ENCODE measurements around the gene PRR16.

PRR16 gene

DNA sequence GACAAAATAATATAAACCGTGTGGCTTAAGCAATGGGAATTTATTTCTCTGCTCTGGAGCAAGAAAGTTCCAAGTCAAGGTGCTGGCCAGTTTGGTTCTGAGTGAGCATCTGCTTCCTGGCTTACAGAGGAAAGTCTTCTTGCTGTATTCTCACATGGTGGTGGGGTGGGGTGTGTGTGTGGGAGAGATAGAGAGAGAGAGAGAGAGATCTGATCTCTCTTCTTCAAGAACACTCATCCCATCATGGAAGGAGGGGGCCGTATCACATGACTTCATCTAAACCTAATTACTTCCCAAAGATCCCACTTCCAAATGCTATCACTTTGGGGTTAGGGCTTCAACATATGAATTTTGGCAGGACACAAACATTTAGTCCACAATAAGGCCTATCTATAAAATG lies 91.2 kb downstream of the PRR16 start:
- Histone ChIP-seq H2AFZ (ENCODE audit: low read depth) (no peak overlapping the region), H3K79me2 (ENCODE audit: insufficient read depth, low read depth) (no peaks in the 10 kb centered on the region), H4K20me1 (ENCODE audit: insufficient read depth) (no peaks in the 10 kb centered on the region), H3K36me3 (ENCODE audit: insufficient read depth) (no peaks in the 10 kb centered on the region), H3K4me1 (ENCODE audit: low read depth, poor library complexity, severe bottlenecking) (no peaks in the 10 kb centered on the region), H3K27ac (no peak overlapping the region), H3K9ac (no peak overlapping the region), H3K27me3 (ENCODE audit: insufficient read depth, low read depth) (no peaks in the 10 kb centered on the region), H3K4me3 (IDR thresholded peaks at IDR 0.05; ENCODE audit: insufficient read depth, low read depth, low read length) (no peak overlapping the region), H3K4me2 (no peak overlapping the region)
- TF ChIP-seq CTCF (conservative IDR thresholded peaks at IDR 0.05; ENCODE audit: low read depth, low read length), result no peak

DNA sequence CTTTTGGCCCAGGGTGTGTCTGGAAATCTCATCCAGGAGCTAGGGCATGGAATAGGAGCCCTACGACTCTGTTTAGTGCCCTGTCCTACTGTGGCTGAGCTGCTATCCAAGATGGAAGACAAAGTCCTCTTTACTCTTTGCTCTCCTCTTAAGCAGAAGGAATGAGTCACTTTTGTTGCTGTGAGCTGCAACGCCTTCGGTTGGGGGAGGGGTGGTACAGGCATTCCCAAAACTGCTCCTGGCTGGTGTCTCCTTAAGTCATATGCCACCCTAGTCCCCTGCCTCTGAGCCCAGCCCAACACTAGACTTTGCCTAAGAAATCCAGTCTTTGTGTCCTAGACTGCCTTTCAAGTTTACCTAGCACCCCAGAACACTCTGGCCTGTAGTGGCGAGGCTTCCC lies 99.9 kb downstream of the PRR16 start:
- Histone ChIP-seq H3K79me2 (ENCODE audit: insufficient read depth, low read depth) (no peaks in the 10 kb centered on the region), H3K4me2 (no peak overlapping the region), H3K27ac (no peak overlapping the region), H3K27me3 (ENCODE audit: insufficient read depth, low read depth) (no peaks in the 10 kb centered on the region), H3K36me3 (ENCODE audit: insufficient read depth) (no peaks in the 10 kb centered on the region), H2AFZ (ENCODE audit: low read depth) (no peak overlapping the region), H3K9ac (no peak overlapping the region), H4K20me1 (ENCODE audit: insufficient read depth) (no peaks in the 10 kb centered on the region), H3K4me1 (ENCODE audit: low read depth, poor library complexity, severe bottlenecking) (no peaks in the 10 kb centered on the region), H3K4me3 (IDR thresholded peaks at IDR 0.05; ENCODE audit: insufficient read depth, low read depth, low read length) (no peak overlapping the region)
- no peak for TF ChIP-seq CTCF (conservative IDR thresholded peaks at IDR 0.05; ENCODE audit: low read depth, low read length)

GRCh38 chr5:120567066-120567465 lies 103.0 kb downstream of the PRR16 start:
- Histone ChIP-seq H4K20me1 (ENCODE audit: insufficient read depth) (no peaks in the 10 kb centered on the region), H3K4me2 (no peak overlapping the region), H3K36me3 (ENCODE audit: insufficient read depth) (no peaks in the 10 kb centered on the region), H3K79me2 (ENCODE audit: insufficient read depth, low read depth) (no peaks in the 10 kb centered on the region), H3K27ac (no peak overlapping the region), H3K4me1 (ENCODE audit: low read depth, poor library complexity, severe bottlenecking) (no peaks in the 10 kb centered on the region), H3K9ac (no peak overlapping the region), H3K27me3 (ENCODE audit: insufficient read depth, low read depth) (no peaks in the 10 kb centered on the region), H2AFZ (ENCODE audit: low read depth) (no peak overlapping the region), H3K4me3 (IDR thresholded peaks at IDR 0.05; ENCODE audit: insufficient read depth, low read depth, low read length) (no peak overlapping the region)
- TF ChIP-seq CTCF (conservative IDR thresholded peaks at IDR 0.05; ENCODE audit: low read depth, low read length), result no peak

DNA sequence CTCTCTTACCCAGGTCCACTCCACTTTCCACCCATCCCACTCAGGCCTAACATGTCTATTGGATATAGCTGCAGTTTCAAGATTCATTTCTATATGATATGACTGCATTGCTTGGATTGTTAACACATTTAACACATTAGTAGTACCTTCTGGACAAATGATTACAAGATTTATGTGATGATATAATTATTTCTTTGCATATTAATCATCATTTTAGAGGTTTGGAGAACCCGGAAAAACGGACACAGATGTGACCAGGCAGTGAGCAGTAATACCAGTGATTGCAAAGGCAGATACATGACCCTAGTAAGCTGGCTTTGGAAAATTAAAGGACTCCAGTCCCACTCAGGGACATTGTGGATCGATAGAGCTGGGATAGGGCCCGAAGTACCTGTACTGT lies 103.8 kb downstream of the PRR16 start:
- TF ChIP-seq CTCF (conservative IDR thresholded peaks at IDR 0.05; ENCODE audit: low read depth, low read length), result no peak

GRCh38 chr5:120568711-120569110 lies 104.6 kb downstream of the PRR16 start:
- no peaks in the 10 kb centered on the region for H3K36me3 ChIP-seq (ENCODE audit: insufficient read depth)
- H3K9ac ChIP-seq, result no peak overlapping the region
- H3K27ac ChIP-seq, result no peak overlapping the region
- no peaks in the 10 kb centered on the region for H3K79me2 ChIP-seq (ENCODE audit: insufficient read depth, low read depth)
- H3K4me3 ChIP-seq (IDR thresholded peaks at IDR 0.05; ENCODE audit: insufficient read depth, low read depth, low read length), result no peak overlapping the region
- no peaks in the 10 kb centered on the region for H3K4me1 ChIP-seq (ENCODE audit: low read depth, poor library complexity, severe bottlenecking)
- no peak overlapping the region for H3K4me2 ChIP-seq
- no peak for TF ChIP-seq CTCF (conservative IDR thresholded peaks at IDR 0.05; ENCODE audit: low read depth, low read length)
- no peaks in the 10 kb centered on the region for H3K27me3 ChIP-seq (ENCODE audit: insufficient read depth, low read depth)
- no peak overlapping the region for H2AFZ ChIP-seq (ENCODE audit: low read depth)
- H4K20me1 ChIP-seq (ENCODE audit: insufficient read depth), result no peaks in the 10 kb centered on the region

More for the DNA sequence above, 103.8 kb downstream of the PRR16 start:
- Histone ChIP-seq H3K27ac (no peak overlapping the region), H3K79me2 (ENCODE audit: insufficient read depth, low read depth) (no peaks in the 10 kb centered on the region), H3K4me1 (ENCODE audit: low read depth, poor library complexity, severe bottlenecking) (no peaks in the 10 kb centered on the region), H3K4me2 (no peak overlapping the region), H2AFZ (ENCODE audit: low read depth) (no peak overlapping the region), H4K20me1 (ENCODE audit: insufficient read depth) (no peaks in the 10 kb centered on the region), H3K36me3 (ENCODE audit: insufficient read depth) (no peaks in the 10 kb centered on the region), H3K9ac (no peak overlapping the region), H3K4me3 (IDR thresholded peaks at IDR 0.05; ENCODE audit: insufficient read depth, low read depth, low read length) (no peak overlapping the region), H3K27me3 (ENCODE audit: insufficient read depth, low read depth) (no peaks in the 10 kb centered on the region)

All from KMS-11 (cell line).